WERI-Rb-1 (cell line): ENCODE results near the gene PRRT1B.

Experiments used
- DNase-seq: peaks from one replicate; pipeline ENCODE4 v3.0.0-alpha.2; 2020
- H3K27ac ChIP-seq: fragments of 250-450 bp; sonication (Bioruptor Pico); 2 replicates; pipeline ENCODE4 v1.5.1; 2020; ENCODE audit warnings: mild to moderate bottlenecking, moderate library complexity
- H3K27me3 ChIP-seq: fragments of 250-450 bp; sonication (Bioruptor Pico); 2 replicates; pipeline ENCODE4 v1.5.1; 2021; ENCODE audit warnings: mild to moderate bottlenecking, low read depth, moderate library complexity; ENCODE audit not compliant: insufficient read depth, severe bottlenecking
- H3K36me3 ChIP-seq: fragments of 250-450 bp; sonication (Bioruptor Pico); 2 replicates; pipeline ENCODE4 v1.5.1; 2020; ENCODE audit warnings: mild to moderate bottlenecking, moderate library complexity
- H3K4me3 ChIP-seq: 2 replicates; pipeline ENCODE4 v1.5.1; 2011; ENCODE audit warnings: low read depth, mild to moderate bottlenecking, control low read depth, low read length
- H3K9me3 ChIP-seq: fragments of 250-450 bp; sonication (Bioruptor Pico); 2 replicates; pipeline ENCODE4 v1.5.1; 2021; ENCODE audit warnings: mild to moderate bottlenecking, moderate library complexity; ENCODE audit not compliant: severe bottlenecking
- CTCF ChIP-seq: IDR thresholded peaks from 2 replicates; pipeline ENCODE4 v1.5.1; 2011; ENCODE audit warnings: low read depth, mild to moderate bottlenecking, control low read depth, inconsistent platforms, low read length

The PRRT1B gene

GRCh38 chr9:131552030-131552429, 6.7 kb downstream of the PRRT1B start:
- Histone ChIP-seq H3K27ac (no peak overlapping the region), H3K27me3 (no peaks in the 10 kb centered on the region), H3K9me3 (peaks cover 4% of the 10 kb centered on the region), H3K36me3 (no peaks in the 10 kb centered on the region), H3K4me3 (no peak overlapping the region)
- no peak for DNase-seq
- no peak for TF ChIP-seq CTCF

DNA sequence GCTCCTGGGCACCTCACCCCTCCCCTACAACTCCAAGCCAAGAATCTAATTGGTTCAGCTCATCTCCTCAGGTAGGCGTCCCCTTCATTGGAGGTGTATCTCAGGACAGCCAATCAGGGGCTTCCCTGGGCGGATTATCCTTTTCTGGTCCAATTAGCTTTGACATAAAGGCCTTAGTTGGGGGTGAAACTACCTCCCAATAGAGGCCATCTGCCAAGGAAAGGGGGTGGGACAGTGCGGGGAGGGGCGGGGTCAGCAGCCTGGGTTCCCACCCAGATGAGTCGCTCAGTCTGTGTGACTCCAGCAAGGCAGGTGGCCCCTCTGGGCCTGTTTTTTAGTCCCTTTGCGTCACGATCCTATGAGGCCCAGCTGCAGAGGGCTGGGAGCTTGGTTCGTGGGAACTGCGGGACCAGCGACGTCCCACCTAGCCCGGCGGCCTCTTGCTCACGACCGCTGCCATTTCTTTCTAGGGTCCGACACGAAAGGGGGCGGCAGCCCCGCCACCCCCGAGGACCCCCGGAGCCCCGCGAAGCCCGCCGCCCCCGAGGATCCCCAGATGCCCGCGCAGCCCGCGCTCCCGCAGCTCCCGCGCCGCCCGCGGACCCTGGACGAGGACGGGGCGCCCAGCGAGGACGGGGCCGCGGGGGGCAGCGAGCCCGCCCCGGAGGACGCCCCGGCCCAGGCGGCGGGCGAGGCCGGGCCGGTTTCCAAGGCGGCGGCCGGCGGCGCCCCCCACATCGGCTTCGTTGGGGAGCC, 8.9 kb downstream of the PRRT1B start:
- TF ChIP-seq CTCF = no peak
- H3K9me3 ChIP-seq = peaks cover 4% of the 10 kb centered on the region
- no peaks in the 10 kb centered on the region for H3K36me3 ChIP-seq
- no peak overlapping the region for H3K27ac ChIP-seq
- H3K4me3 ChIP-seq = no peak overlapping the region
- no peaks in the 10 kb centered on the region for H3K27me3 ChIP-seq
- no peak for DNase-seq

GRCh38 chr9:131554843-131555351, 9.6 kb downstream of the PRRT1B start:
- no peaks in the 10 kb centered on the region for H3K27me3 ChIP-seq
- no peak for TF ChIP-seq CTCF
- H3K9me3 ChIP-seq = peaks cover 4% of the 10 kb centered on the region
- no peak overlapping the region for H3K27ac ChIP-seq
- no peak overlapping the region for H3K4me3 ChIP-seq
- no peaks in the 10 kb centered on the region for H3K36me3 ChIP-seq
- DNase-seq = no peak

DNA sequence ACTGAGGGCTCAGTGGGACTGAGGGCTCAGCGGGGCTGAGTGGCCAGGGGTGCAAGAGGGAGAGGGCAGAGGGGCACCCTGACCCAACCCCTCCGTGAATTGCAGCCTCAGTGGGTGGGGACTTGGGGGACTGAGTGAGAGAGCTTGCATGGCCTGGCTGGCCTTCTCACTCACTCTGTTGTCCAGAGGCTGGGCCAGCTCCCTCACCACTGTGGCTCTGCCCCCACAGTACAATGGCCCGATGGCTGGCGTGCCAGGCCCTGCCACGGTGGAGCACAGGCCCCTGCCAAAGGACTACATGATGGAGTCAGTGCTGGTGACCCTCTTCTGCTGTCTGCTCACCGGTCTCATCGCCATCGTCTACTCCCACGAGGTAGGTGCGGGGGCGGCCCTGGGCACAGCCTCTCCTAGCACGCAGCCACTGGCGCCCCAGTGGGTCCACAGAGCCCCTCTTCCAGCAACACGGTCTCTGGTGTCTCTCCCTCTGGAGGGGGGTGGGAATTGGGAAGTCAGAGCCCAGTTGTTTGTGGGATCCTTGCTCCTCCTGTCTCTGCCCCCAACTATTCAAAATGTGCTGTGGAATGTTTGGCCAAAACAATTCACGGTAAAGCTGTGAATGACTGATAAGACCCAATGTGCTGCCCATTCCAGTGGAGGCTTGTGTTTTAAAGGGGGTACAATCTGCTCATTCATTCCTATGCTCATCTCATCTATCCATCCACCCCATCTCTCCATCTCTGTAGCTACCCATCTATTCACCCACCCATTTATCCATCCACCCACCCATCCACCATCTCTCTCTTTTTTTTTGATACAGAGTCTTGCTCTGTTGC, 10.7 kb downstream of the PRRT1B start:
- Histone ChIP-seq H3K36me3 (no peaks in the 10 kb centered on the region), H3K9me3 (peaks cover 4% of the 10 kb centered on the region), H3K4me3 (no peak overlapping the region), H3K27ac (no peak overlapping the region), H3K27me3 (no peaks in the 10 kb centered on the region)
- TF ChIP-seq CTCF = no peak
- DNase-seq = no peak

GRCh38 chr9:131557855-131558548, 12.7 kb downstream of the PRRT1B start:
- H3K4me3 ChIP-seq = no peak overlapping the region
- H3K27me3 ChIP-seq = no peaks in the 10 kb centered on the region
- peaks cover 4% of the 10 kb centered on the region for H3K9me3 ChIP-seq
- H3K27ac ChIP-seq = no peak overlapping the region
- H3K36me3 ChIP-seq = no peaks in the 10 kb centered on the region
- DNase-seq = no peak
- TF ChIP-seq CTCF = peak; percentile 28; the same call in 1 of the 2 replicates
